Measurements from ENCODE around the gene CMTM7.
A peak's percentile ranks its signal among the peaks of the same experiment; 100 is the strongest.
"Not testable (repeated sequence)": the region's sequence is repeated elsewhere in the genome, so short reads cannot be mapped to it uniquely, and the experiment has no call there.

The CMTM7 gene

GRCh38 chr3:32460817-32461496 lies 69.3 kb downstream of the CMTM7 start:
- not testable (repeated sequence) for DNase-seq

GRCh38 chr3:32462191-32462986 lies 70.7 kb downstream of the CMTM7 start:
- DNase-seq: not testable (repeated sequence)

GRCh38 chr3:32463415-32463814 lies 71.8 kb downstream of the CMTM7 start:
- DNase-seq: not testable (repeated sequence)

- DNase-seq: not testable (repeated sequence)
Observed at GRCh38 chr3:32464726-32465125, 73.1 kb downstream of the CMTM7 start.

GRCh38 chr3:32466808-32467207 lies 75.2 kb downstream of the CMTM7 start:
- not testable (repeated sequence) for DNase-seq

GRCh38 chr3:32467333-32468070 lies 75.8 kb downstream of the CMTM7 start:
- DNase-seq: peak; percentile 30

- DNase-seq: no peak
Observed at GRCh38 chr3:32469151-32469874, 77.7 kb downstream of the CMTM7 start.

- no peak for DNase-seq
Observed at GRCh38 chr3:32470362-32470761, 78.7 kb downstream of the CMTM7 start.

GRCh38 chr3:32471246-32471645 lies 79.6 kb downstream of the CMTM7 start:
- DNase-seq: no peak

- DNase-seq: not testable (repeated sequence)
Observed at GRCh38 chr3:32472151-32472550, 80.5 kb downstream of the CMTM7 start.

- DNase-seq: no peak
Observed at GRCh38 chr3:32474201-32474600, 82.5 kb downstream of the CMTM7 start.

GRCh38 chr3:32480604-32481003 lies 89.0 kb downstream of the CMTM7 start:
- no peak for DNase-seq

GRCh38 chr3:32481791-32482631 lies 90.4 kb downstream of the CMTM7 start:
- DNase-seq: no peak

- no peak for DNase-seq
Observed at GRCh38 chr3:32482693-32483092, 91.0 kb downstream of the CMTM7 start.

GRCh38 chr3:32483772-32484171 lies 92.1 kb downstream of the CMTM7 start:
- DNase-seq: no peak

GRCh38 chr3:32484436-32484835 lies 92.8 kb downstream of the CMTM7 start:
- no peak for DNase-seq

GRCh38 chr3:32487781-32488473 lies 96.3 kb downstream of the CMTM7 start:
- no peak for DNase-seq

GRCh38 chr3:32488474-32489008 lies 96.9 kb downstream of the CMTM7 start:
- DNase-seq: no peak

GRCh38 chr3:32492684-32493436 lies 101.2 kb downstream of the CMTM7 start:
- no peak for DNase-seq

Measured in NCI-H2107 (cell line).